T1000 (cell line): Measurements from ENCODE around the gene OR52W1.

Source experiments
- DNase-seq: peaks from one replicate; lab custom pipeline; 2025; ENCODE audit warnings: mixed read lengths; lab: John Stamatoyannopoulos, UW

The OR52W1 gene, protein sequence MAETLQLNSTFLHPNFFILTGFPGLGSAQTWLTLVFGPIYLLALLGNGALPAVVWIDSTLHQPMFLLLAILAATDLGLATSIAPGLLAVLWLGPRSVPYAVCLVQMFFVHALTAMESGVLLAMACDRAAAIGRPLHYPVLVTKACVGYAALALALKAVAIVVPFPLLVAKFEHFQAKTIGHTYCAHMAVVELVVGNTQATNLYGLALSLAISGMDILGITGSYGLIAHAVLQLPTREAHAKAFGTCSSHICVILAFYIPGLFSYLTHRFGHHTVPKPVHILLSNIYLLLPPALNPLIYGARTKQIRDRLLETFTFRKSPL

DNA sequence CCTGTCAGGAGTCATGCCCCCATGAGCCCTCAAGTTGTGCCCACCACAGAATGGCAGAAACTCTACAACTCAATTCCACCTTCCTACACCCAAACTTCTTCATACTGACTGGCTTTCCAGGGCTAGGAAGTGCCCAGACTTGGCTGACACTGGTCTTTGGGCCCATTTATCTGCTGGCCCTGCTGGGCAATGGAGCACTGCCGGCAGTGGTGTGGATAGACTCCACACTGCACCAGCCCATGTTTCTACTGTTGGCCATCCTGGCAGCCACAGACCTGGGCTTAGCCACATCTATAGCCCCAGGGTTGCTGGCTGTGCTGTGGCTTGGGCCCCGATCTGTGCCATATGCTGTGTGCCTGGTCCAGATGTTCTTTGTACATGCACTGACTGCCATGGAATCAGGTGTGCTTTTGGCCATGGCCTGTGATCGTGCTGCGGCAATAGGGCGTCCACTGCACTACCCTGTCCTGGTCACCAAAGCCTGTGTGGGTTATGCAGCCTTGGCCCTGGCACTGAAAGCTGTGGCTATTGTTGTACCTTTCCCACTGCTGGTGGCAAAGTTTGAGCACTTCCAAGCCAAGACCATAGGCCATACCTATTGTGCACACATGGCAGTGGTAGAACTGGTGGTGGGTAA lies at the start of gene OR52W1:
OR52W1 (plus strand) TSS at position 51 of the 637 bp plus-strand sequence; CDS start at position 51, 0 bp downstream.
- DNase-seq = no peak

DNA sequence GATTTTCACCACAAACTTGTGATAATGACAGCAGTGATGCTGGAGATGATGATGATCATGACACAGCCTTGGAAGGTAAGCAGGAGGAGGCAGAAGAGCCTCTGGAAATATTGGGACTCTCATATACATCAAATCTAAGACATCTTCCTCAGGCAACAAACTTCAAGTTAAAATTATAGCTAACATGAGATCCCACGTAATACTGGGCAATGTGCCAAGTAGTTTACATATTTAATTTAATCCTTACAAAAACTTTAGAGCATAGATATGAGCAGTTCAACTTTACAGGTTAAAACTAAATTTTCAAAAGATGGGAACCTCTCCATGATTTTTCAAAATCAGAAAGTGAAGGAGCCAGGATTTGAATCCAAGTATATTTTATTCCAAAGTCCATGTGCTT lies 47.9 kb upstream of the OR52W1 start:
- DNase-seq = no peak

DNA sequence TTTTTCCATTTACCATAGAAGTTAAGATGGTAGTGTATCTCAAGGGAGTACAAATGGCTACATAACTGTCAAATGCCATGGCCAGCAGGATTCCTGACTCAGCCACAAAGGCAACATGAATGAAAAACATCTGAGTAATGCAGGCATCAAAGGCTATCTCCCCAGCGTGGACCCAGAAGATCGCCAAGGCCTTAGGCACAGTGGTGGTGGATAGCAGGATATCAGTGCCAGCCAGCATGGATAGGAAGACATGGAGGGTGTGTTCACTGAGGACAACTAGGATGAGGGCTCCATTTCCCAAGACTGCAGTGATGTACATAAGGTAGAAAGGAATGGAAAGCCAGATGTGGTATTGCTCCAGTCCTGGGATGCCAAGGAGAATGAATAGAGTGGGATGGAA lies 46.9 kb upstream of the OR52W1 start:
- DNase-seq = no peak

DNA sequence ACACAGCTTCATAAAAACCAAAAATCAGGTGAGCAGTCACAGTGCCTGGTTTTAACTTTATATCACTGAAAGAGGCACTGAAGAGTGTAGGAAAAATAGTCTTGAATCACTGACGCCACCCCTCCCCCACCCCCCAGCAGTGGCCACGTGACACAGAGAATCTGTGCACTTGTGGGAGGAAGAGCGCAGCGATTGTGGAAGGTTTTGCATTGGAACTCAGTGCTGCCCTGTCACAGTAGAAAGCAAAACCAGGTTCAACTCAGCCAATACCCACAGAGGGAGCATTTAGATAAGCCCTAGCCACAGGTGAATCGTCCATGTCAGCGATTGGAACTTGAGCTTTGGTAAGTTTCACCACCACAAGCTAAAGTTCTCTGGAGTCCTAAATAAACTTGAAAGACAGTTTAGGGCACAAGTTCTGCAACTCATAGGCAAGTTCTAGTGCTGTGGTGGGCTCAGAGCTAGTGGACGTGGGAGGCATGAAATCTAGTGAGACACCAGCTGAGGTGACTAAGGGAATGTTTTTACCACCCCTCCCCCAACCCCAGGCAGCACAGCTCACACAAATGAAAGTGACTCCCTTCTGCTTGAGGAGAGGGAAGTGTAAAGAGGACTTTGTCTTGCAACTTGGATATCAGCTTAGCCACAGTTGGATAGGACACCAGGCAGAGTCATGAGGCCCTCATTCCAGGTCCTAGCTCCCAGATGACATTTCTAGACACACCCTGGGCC lies 42.2 kb upstream of the OR52W1 start:
- DNase-seq = no peak

DNA sequence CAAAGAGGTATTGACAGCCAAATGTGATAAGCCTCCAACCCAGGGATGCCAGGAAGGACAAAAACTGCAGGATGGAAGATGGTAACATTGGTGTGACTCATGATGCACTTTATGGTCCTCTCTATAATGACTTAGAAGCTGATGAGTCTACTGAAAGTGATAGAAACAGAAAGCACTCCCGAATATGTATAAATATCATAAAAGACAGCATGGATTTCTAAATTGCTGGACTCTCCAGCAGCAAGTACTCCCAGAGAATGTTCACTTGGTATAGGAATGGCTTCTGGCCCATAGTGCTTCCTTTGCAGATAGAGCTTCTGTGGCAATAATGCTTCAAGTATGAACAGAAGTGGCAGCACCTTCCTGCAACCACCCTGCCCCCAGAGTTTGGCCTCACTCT lies 28.8 kb upstream of the OR52W1 start, which contains the start of gene OR52B2:
OR52B2 (minus strand) TSS at position 101 of the 400 bp plus-strand sequence; CDS start at position 101, 0 bp downstream.
- DNase-seq = no peak

DNA sequence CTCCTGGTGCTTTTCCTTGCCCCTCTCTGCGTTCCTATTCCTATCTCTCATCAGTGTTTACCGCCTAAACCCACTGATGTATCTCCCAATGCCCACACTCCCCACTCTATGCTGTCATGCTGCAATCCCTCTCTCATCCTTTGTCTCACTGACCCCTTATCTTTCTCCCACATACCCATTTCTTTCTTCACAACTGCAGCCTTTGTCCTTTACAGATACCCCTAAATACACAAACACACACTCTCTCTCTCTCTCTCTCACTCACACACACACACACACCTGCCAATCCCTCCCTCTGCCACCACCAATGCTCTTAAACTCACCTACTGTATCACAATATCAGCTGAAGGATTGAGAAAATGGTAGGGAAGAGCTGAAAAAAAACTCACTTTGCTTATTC lies 23.6 kb upstream of the OR52W1 start:
- DNase-seq = no peak

DNA sequence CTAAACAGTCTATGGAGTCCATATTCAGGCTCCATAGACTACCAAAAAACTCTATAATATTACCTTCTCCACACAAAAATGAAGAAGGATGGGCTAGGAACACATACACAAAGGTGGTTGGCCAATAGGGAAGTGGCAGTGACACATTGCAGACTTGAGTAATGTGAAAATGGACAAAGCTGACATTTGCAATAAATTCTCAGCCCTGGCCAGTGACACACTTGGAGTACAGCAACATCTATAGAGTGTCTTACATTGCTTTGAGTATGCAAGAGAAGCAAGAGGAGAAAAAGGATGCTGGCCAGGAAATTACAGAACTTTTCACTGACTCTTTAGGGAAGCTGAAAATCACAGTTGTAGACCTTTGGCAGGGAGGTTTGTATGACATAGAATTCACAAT lies 7.3 kb upstream of the OR52W1 start:
- no peak for DNase-seq

DNA sequence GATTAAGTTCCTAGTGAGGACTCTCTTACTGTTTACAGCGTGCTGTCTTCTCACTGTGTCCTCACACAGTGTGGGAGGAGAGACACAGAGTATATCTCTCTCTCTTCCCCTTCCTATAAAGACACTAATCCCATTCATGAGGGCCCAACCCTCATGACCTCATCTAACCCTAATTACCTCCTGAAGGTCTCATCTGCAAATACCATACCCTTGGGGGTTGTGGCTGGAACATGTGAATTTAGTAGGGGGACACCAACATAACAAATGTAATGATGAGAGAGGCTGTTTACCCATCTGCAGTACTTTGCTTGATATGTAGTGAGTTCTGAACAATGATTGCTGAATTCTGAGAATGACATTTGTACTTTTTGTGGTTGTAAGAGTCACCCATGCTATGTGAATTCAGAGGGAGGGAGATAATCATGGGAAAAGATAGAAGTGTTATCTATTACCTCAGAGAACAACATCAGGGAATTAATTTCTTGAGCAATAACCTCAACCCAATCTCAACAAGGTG lies 4.9 kb upstream of the OR52W1 start:
- DNase-seq = no peak

DNA sequence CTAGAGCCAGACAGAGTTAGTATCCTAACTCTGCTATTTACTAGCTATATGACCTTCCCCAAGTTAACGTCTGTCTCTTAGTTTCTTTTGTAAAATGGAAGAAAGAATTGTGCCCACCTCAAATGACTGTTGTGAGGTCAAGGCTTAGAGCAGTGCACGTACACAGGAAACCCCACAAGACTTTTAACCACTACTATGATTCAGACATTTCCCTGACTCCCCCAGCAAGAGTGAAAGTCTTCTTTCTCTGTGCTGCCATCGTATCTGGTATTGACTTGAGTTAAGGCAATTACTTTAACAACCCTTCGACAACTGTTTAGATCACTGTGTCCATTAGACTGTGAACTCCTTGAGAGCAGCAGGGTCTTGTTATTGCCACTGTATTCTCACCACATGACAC lies 2.6 kb upstream of the OR52W1 start:
- no peak for DNase-seq

DNA sequence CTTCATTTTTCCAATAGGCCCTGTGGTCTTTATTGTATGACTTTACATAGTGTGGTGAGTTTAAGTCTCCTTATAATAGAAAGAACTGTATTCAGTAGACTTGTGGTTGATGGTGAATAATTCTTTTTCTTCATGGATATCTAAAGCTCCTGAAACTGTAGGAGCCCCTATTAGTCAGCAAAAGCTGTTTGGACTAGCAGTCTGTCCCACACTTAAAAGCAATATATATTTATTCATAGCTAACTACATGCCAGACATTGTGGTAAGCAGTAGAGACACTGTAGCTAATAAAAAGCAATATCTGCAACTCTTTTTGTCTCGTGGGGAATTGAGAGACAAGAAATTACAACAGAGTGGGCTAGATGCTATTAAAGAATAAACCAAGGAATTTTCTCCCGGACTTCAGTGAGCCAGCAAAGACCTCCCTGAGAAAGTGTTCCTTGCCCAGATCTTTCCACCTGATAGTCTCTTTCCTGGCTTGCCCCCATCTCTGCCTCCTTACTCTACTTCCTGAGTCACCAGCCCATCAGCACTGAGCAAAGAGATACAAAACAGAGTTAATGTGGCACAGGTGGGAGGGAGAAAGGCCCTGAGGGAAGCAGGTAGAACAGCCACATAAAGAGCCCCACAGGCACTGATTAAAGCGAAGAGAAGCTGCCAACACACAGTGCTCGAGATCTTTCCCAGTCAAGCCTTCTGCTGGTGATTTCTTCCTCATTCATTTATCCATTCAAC lies 1.4 kb upstream of the OR52W1 start:
- no peak for DNase-seq

DNA sequence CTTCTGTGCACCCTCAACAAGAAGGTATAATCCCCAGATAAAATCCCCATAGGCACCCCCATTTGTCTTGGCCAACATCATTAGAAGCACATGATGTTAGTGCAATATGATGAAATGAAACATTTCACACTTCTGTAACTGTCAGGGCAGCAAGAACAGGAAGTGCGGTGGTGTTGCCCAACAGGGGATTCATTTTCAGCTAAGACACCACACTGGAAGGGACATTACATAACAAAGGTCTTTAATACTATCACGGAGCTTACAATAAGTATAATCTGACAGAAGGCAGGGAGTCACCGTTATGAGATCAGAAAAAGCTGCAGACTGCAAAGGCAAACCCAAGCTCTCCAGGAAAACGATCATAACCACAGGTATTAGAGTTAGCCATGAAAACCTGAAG lies 2.0 kb downstream of the OR52W1 start:
- DNase-seq = no peak

DNA sequence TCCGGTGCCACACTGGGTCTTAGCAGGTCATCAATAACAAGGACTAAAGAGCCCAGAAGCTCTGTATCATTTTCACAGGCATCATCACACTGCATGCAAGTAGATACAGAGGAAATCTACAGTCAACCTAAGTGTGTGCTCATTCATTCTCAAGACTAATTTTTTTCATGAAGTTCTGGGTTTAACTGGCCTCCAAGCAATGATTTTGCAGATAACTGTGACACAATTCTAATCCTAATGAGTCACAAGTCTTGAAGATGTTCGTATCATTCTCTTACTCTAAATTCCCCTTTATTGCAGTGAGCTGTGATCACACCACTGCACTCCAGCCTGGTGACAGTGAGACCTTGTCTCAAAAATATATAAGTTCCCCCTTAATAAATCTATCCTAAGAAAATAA lies 2.5 kb downstream of the OR52W1 start:
- DNase-seq = no peak

DNA sequence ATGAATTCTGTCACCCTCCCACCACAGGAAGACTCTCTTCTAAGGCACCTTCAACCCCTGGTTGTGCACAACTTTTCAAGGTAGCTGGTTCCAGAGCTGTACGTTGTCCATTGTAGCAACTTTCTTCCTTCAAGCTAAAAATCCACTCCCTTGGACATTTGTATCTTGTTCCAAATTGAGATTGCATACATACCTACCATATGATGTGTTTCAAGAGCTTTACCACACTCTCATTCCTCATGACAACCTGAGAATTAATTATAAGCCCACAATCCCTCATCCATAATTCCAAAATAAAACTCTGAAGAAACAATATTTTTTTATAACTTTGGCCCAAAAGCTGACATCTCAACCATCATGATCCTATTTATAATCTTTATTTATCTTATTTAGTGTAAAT lies 3.0 kb downstream of the OR52W1 start:
- DNase-seq = no peak

DNA sequence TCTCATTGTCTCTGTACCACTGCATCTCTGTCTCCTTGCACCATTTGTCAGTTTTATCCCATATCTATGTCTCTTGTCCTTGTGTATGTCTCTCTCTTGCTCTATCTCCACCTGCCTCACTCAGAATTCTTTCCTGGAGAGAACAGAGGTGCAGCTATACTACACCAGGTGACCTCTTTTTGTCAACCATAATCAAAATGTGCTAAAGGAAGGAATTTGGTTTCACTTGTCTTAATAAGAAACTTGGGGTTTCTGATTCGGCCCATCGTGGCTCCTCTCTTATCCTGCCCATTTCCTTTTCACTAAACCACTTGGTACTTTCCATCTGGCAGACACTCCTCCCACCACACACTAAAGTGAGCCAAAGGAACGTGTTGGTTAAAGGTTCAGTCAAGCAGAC lies 4.3 kb downstream of the OR52W1 start:
- DNase-seq = no peak

DNA sequence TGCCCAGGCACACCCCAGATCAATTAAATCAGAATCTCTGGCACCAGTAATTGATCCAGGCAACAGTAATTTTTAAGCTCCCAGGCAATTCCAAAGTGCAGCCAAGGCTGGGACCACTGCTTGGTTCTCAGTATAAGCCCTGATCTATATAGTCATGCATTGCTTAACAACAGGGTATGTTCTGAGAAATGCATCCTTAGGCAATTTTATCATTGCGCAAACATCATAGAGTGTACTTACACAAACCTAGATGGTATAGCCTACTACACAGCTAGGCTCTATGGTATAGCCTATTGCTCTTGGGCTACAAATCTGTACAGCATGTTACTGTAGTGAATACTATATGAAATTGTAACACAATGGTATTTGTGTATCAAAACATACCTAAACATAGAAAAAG lies 5.7 kb downstream of the OR52W1 start:
- DNase-seq = no peak

DNA sequence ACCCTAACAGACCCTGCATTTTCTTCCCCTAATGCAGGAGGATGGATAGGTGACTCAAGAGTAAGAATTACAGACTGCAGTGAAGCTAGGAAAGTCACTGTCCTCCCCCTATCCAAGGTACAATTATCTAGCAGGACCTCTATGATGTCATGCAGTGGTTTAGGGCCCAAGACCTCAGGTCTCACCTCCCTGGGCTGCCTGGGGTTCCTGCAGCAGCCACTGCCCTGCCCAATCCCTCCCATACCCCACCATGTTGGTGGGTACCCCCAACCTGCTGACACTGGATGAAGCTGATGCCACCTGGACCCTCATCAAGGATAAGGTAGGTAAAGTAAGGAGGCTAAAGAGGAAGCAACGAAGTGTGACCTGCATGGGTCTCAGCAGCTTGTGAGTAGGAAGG lies 6.3 kb downstream of the OR52W1 start, which contains the start of gene C11orf42:
C11orf42 (plus strand) TSS at position 192 of the 400 bp plus-strand sequence; CDS start at position 251, 59 bp downstream.
- DNase-seq = no peak

DNA sequence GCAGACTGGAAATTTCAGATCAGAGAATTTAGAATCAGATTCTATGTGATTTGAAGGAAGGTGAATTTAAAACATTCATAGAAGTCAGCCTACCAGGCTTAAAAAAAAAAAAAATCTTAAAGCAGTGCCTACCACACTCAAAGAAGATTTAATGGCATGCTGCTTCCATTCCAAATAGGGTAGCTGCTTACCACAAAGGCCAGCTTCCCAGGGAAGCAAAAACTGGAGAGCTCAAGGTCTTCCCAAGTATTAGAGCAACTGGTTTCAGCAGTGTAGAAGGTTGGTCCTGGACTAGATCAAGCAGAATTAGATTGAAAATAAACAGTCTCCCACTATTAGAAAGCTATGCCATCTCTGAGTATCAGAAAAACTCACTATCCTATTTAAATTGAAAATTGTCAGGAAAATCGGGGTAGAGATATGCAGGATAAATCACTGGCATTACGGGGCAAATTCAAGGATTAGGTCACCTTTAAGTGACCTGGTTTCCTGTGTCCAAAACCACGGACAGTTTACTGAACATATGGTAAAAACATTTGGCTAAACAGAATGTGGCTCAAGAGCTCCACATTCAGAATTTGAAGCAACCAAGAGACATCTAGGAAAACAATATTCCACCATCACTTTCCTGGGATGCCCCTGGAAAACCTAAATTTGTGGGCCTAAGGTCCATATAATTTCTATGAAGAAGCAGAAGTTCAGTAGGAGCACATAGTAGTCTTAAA lies 7.6 kb downstream of the OR52W1 start:
- DNase-seq = no peak

DNA sequence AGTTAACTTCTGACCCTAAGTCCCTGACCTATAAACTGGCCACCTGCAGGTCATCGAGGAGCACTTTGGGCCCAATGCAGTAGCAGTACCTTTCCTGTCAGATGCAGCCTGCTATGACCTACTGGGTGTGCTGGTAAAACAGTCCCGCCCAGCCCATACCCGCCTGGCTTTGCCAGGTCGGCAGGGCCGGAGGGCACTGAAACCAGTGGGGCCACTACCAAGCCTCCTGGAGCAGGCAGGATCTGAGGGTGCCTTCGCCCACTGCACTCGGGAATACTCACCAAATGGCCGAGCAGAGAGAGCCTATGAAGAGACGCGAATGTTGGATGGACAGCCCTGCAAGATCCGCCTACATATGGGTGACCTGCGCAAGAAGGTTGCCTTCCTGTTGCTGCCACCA lies 10.8 kb downstream of the OR52W1 start:
- no peak for DNase-seq

DNA sequence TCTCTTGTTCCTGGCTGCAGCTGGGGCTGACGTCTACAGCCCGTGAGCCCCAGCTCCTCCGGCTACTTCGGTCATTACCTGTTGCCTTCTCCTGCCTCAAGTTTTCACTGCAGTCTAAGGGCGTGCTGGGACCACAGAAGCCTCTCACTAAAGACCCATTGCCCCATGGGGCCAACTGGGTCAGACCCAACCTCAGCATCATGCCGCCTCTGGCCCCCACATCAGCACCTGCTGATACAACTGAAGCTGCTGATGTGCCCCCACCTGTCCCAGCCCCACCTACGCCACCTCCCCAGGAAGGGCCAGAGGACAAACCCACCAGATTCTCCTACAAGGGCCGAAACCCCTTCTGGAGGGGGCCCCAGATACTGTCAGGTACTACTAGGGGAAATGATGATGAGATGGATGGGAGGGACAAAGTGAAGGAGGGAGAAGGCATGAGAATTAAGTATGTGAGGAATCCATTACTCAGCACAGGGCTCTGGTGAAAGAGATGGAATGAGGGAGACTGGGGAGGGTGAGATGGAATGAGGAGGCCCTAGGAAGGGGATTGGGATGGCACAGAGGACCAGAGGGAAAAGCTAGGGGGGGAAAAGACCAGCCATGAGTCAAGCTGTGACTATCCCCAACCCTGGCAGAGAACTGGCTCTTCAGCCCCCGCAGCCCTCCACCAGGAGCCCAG lies 11.4 kb downstream of the OR52W1 start:
- DNase-seq = no peak

DNA sequence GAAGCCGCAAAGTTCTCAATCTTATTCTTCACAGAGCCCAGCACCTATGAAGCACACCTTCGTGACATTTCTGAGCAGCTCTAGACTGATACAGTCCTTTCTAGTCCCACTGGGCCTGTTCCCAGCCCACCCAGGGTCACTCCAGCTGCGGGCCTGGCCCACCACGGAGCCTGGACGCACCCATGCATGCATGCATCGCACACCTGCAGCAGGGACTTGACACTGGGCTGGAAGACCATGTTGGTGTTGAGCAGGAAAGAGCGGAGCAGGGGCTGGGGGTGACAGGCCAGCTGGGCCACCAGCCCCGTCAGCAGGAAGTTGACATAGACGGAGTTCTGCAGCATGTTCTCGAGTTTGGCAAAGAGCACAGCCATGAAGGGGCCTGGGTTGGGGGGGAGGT lies 15.5 kb downstream of the OR52W1 start:
- DNase-seq = no peak

DNA sequence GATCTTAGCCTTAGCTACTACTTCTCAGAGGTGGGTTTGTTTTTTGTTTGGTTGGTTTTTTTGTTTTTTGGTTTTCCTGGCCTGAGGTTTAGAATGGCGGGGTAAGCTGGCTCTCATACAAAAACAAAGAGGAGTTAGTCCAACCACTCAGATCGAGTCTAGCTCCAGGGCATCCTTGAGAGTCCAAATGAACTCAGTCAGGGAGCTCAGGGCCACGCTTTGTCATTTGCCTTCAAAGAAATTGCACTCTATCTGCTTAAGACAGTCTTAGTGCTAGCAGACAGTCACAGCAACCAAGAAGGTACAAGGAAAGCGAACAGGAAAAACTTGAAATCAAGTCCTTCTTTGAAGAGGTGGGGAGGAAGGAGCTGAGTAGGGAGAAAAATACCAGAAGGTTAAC lies 17.5 kb downstream of the OR52W1 start:
- no peak for DNase-seq
